Cerebellar nuclear complex (tissue), 1 donor: ENCODE measurements around the gene ATXN1.

ENCODE experiments used
- DNase-seq, 2 experiments: peaks; one replicate each; lab custom pipeline; 2025; lab: John Stamatoyannopoulos, UW

ATXN1 gene

GRCh38 chr6:16359563-16359962 is 401.7 kb downstream of the ATXN1 start:
- no peak for DNase-seq

GRCh38 chr6:16358531-16359138 is 402.6 kb downstream of the ATXN1 start:
- no peak for DNase-seq

- DNase-seq: no peak
Measured at GRCh38 chr6:16355699-16356446, 405.4 kb downstream of the ATXN1 start.

- no peak for DNase-seq
Measured at GRCh38 chr6:16355238-16355637, 406.0 kb downstream of the ATXN1 start.

- DNase-seq: no peak
Measured at GRCh38 chr6:16354692-16355091, 406.6 kb downstream of the ATXN1 start.

GRCh38 chr6:16352821-16353438 is 408.3 kb downstream of the ATXN1 start:
- no peak for DNase-seq

GRCh38 chr6:16352258-16352635 is 409.0 kb downstream of the ATXN1 start:
- DNase-seq: no peak

GRCh38 chr6:16349544-16349943 is 411.7 kb downstream of the ATXN1 start:
- DNase-seq: no peak

GRCh38 chr6:16346831-16347230 is 414.4 kb downstream of the ATXN1 start:
- DNase-seq: no peak

- no peak for DNase-seq
Measured at GRCh38 chr6:16345449-16346330, 415.6 kb downstream of the ATXN1 start.

- no peak for DNase-seq
Measured at GRCh38 chr6:16344756-16345155, 416.5 kb downstream of the ATXN1 start.

GRCh38 chr6:16343593-16343992 is 417.7 kb downstream of the ATXN1 start:
- DNase-seq: no peak

- DNase-seq: no peak
Measured at GRCh38 chr6:16339265-16339587, 422.0 kb downstream of the ATXN1 start.

- no peak for DNase-seq
Measured at GRCh38 chr6:16338577-16339264, 422.5 kb downstream of the ATXN1 start.

GRCh38 chr6:16337295-16337975 is 423.8 kb downstream of the ATXN1 start:
- no peak for DNase-seq

- no peak for DNase-seq
Measured at GRCh38 chr6:16336911-16337294, 424.4 kb downstream of the ATXN1 start.

GRCh38 chr6:16336056-16336818 is 425.0 kb downstream of the ATXN1 start:
- DNase-seq: no peak

- no peak for DNase-seq
Measured at GRCh38 chr6:16335176-16335575, 426.1 kb downstream of the ATXN1 start.

- DNase-seq: no peak
Measured at GRCh38 chr6:16334671-16335070, 426.6 kb downstream of the ATXN1 start.

GRCh38 chr6:16333580-16333979 is 427.7 kb downstream of the ATXN1 start:
- DNase-seq: no peak

GRCh38 chr6:16332175-16332542 is 429.1 kb downstream of the ATXN1 start:
- DNase-seq: peak; percentile 21 to 66
